ENCODE data around the gene NOP16.

NOP16 gene, protein sequence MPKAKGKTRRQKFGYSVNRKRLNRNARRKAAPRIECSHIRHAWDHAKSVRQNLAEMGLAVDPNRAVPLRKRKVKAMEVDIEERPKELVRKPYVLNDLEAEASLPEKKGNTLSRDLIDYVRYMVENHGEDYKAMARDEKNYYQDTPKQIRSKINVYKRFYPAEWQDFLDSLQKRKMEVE

GRCh38 chr5:176388444-176389134, at the start of gene NOP16, which contains the start of gene HIGD2A:
TSS of gene NOP16 (minus strand) at chr5:176388598. CDS start at chr5:176388539, 59 bp downstream.
TSS of gene HIGD2A (plus strand) at chr5:176388751. CDS start at chr5:176388820, 69 bp downstream.
- peak; percentile 96 for DNase-seq (ENCODE audit: low spot score)
- FAIRE-seq: peak; percentile 84

GRCh38 chr5:176436656-176437055, 48.3 kb upstream of the NOP16 start:
- peak; percentile 18 for DNase-seq (ENCODE audit: low spot score)
- no peak for FAIRE-seq

- no peak for DNase-seq (ENCODE audit: low spot score)
- FAIRE-seq: no peak
Observed at GRCh38 chr5:176432707-176433106, 44.3 kb upstream of the NOP16 start.

- DNase-seq (ENCODE audit: low spot score) (no peak), FAIRE-seq (no peak)
Observed at GRCh38 chr5:176429972-176430371, 41.6 kb upstream of the NOP16 start.

DNA sequence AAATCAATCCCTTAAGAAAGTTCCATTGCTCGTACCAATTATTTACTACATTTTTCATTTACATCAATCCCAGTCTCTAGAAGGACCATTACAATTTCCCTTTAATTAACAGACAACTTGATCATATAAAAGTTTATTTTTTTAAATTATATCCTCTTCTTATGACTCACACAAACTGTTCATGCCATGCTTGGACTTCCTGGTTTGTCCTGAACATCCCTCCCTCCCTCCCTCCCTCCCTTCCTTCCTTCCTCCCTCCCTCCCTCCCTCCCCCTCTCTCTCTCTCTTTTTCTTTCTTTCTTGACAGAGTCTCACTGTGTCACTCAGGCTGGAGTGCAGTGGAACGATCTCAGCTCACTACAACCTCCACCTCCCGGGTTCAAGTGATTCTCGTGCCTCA, 39.6 kb upstream of the NOP16 start:
- no peak for FAIRE-seq

DNA sequence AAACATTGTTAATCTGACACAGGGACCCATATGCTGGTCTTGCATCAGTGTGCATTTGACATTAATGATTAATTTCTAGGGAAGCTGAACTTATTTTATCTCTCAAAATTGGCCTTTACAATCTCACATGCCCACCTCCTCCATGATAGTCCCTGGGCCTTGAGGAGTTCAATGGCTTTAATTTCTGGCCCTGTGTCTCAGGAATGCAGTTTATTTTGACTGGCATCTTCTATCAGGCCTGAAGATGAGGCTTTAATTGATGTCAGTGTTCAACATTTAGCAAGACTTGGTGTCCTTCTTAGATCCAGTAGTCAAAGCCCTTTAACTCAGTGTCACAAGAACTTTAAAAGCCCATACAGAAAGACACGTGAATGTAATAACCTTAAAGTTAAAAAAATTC, 38.5 kb upstream of the NOP16 start:
- FAIRE-seq: no peak
- DNase-seq (ENCODE audit: low spot score): no peak

More for the DNA sequence above, 39.6 kb upstream of the NOP16 start:
- DNase-seq (ENCODE audit: low spot score): no peak

- FAIRE-seq: no peak
- no peak for DNase-seq (ENCODE audit: low spot score)
Observed at GRCh38 chr5:176425791-176426190, 37.4 kb upstream of the NOP16 start.

DNA sequence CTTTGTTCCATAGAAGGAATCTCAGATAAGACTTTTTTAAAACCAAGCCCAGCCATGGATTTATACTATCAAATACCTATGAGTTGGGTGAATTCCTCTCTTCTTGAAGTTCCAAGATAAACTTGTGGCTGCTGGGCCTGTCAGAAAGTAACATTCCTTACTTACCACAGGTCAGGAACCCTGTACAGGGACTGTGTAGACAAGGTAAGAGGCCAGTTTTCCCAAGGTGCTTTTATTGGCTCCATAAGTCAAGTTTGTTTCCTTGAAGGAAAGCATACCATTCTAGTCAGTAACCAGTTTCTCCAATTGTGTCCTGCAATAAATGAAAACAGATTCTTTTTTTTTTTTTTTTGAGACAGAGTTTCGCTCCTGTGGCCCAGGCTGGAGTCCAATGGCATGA, 36.7 kb upstream of the NOP16 start:
- FAIRE-seq (no peak), DNase-seq (ENCODE audit: low spot score) (no peak)

DNA sequence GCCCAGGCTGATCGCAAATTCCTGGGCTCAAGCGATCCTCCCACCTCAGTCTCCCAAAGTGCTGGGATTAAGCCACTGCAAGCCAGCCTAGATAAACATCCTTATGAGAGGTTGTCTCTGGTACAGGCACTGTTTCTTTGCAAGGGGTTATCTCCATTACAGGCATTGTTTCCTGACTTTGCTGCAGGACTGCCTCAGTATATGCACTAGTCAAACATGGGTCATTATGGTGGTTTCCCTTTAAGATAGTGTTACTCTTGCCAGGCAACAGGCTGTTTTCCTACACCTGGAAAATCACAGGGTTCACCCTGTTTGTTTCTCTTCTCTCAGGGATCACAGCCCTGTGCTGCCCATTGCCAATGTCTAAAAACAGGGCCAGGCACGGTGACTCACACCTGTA, 35.8 kb upstream of the NOP16 start:
- DNase-seq (ENCODE audit: low spot score) (no peak), FAIRE-seq (no peak)

- FAIRE-seq: no peak
Observed at GRCh38 chr5:176420972-176421544, 32.7 kb upstream of the NOP16 start.

GRCh38 chr5:176420086-176420485, 31.7 kb upstream of the NOP16 start:
- no peak for FAIRE-seq
- no peak for DNase-seq (ENCODE audit: low spot score)

More at GRCh38 chr5:176420972-176421544, 32.7 kb upstream of the NOP16 start:
- no peak for DNase-seq (ENCODE audit: low spot score)

GRCh38 chr5:176418251-176418650, 29.9 kb upstream of the NOP16 start:
- FAIRE-seq (no peak), DNase-seq (ENCODE audit: low spot score) (peak; percentile 63)

GRCh38 chr5:176416965-176417364, 28.6 kb upstream of the NOP16 start:
- DNase-seq (ENCODE audit: low spot score) (no peak), FAIRE-seq (no peak)

DNA sequence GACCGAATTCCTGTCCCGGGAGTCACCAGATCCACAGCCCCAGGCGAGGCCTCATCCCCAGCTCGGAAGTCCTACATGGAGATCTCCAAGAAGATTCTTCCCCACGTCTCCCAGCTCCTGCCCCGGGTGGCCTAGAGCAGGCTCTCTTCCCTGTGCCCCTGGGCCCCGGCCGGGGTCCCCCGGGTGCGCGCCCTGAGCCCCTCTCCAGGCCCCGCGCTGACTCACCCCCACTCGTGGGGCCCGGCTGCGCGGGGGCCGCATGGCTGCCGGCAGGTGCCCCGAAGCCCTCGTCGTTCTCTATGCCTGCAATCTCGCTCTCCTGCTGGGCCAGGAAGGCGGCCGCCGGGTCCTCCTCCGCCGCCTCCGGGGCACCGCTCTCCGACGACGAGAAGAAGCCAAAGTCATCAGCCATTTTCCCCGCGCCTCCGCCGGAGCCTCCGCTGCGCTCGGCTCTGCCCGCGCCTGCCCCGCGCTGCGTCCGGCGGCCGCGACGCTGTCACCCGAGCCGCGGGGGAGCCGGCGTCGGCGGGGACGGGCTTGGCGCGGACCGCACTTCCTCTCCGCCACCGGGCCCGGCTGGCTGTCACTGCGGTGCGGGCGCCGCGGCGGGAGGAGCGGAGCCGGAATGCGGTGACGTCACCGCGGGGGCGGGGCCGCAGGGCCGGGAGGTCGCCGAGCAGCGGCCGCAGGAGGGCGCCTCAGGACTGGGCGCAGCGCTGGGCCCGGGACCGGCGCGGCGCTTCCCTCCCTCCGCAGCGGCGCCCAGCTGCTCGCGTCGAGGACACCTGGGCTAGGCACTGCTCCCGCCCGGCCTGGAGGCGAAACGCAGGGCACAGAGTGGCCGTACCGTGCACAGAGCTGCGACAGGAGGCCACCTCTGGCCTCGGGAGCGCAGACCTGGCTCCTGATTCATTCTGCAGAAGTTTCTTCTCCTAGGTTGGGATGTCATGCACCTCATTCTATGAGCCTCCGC, 27.8 kb upstream of the NOP16 start, which contains the start of gene CLTB:
CLTB (minus strand) TSS at position 588 of the 973 bp plus-strand sequence; CDS start at position 412, 176 bp downstream.
- FAIRE-seq: no peak
- DNase-seq (ENCODE audit: low spot score): peak; percentile 71

DNA sequence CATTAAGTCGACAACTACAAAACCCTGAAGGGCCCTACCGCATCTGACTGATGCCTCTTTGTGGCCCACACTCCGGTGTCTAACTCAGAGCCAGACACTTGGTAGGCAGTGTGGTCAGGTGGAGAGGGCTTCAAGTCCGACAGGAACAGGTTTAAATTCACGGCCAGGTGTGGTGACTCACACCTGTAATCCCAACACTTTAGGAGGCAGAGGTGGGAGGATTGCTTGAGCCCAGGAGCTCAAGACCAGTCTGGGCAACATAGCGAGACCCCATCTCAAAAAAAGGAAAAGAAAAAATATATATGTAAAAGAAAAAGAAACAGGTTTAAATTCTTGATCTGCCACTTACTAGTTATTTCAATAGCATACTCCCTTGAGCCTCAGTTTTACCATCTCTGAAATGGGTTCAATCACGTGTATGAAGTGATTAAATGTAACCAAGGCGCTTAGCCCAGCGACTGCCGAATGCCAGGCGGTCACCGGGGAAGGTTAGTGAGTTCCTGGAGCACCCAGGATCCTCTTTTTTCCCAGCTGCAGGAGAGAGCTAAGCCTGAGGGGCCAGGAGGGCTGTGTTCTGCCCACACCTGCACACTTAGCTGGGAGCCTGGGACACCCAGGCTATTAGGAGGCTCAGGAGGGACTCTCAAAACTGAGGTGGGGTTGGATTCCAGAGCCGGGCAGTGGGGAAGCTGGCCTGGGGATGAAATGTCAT, 27.0 kb upstream of the NOP16 start:
- FAIRE-seq: no peak
- DNase-seq (ENCODE audit: low spot score): no peak

GRCh38 chr5:176414704-176415103, 26.3 kb upstream of the NOP16 start:
- FAIRE-seq (no peak), DNase-seq (ENCODE audit: low spot score) (no peak)

GRCh38 chr5:176413709-176414191, 25.4 kb upstream of the NOP16 start:
- no peak for FAIRE-seq
- no peak for DNase-seq (ENCODE audit: low spot score)

- no peak for FAIRE-seq
- DNase-seq (ENCODE audit: low spot score): no peak
Observed at GRCh38 chr5:176413255-176413565, 24.8 kb upstream of the NOP16 start.

DNA sequence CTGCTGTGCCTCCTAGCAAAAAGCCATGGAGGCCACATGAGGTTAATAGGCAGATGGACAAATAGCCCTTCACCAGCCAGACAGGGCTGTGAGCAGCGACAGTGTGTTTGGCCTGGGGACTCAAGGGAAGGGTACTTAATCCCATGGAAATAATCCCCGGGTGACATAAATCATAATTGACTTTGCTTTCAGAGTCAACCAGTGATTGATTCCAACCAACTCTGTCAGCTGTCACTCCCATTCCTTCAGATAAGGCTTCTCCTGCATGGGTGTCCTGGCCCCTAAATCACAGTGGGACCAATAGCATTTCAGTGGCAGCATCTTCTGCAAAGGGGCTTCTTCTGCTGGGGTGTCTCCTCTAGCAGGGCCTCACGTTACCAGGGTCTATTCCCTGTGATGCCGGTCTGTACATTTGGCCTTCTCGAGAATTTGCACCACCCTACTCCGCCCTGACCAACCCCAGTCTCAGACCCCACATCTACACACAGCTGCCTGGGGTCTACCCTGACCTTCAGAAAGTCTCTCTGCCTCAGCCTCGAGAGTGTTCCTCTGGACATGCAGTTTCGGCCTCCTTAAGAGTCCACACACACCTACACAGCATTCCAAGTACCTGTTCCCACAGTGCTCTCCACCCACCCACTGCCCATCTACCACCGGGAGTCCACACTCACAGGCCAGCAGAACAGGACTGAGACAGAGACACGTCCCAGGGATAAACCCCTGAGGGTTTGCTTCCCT, 24.3 kb upstream of the NOP16 start:
- FAIRE-seq (no peak), DNase-seq (ENCODE audit: low spot score) (no peak)

All from RCC 7860 (cell line).